ENCODE measurements around the gene AGBL5. TPM values are rescaled to one million over a fixed set of nuclear protein-coding genes. Genes with fewer than 3 reads are reported as not detected.

Gene AGBL5
- total RNA-seq, 2 donors from 2014 or later = 56.9 to 76.1 TPM

- H3K4me3 ChIP-seq (ENCODE audit: low read length) = no peak overlapping the region
- no peak for TF ChIP-seq CTCF (conservative IDR thresholded peaks at IDR 0.05)
- H3K27ac ChIP-seq (ENCODE audit: low read depth, low read length) = no peak overlapping the region
- WGBS, 2 experiments (ENCODE audit: insufficient coverage in 1 of 2, insufficient read length in 1 of 2) = 95% methylated on average over 3 of the region's 3 CpGs; no CpG with 5 or more reads in 1 of the 2 experiments
- H3K27ac Mint-ChIP-seq = no peak overlapping the region
- H3K4me3 Mint-ChIP-seq = no peak overlapping the region
- no peak for DNase-seq
- peaks cover 10% of the 10 kb centered on the region for H3K4me1 Mint-ChIP-seq
- H3K27me3 Mint-ChIP-seq (ENCODE audit: insufficient read depth) = peaks cover 9% of the 10 kb centered on the region
- H3K9me3 ChIP-seq (ENCODE audit: control insufficient read depth, low read length) = no peaks in the 10 kb centered on the region
- no peaks in the 10 kb centered on the region for H3K27me3 ChIP-seq (ENCODE audit: control insufficient read depth, insufficient read depth, low read length, poor library complexity, severe bottlenecking)
- no peaks in the 10 kb centered on the region for H3K36me3 ChIP-seq (ENCODE audit: control insufficient read depth, insufficient read depth, low read length)
- peaks cover 3% of the 10 kb centered on the region for H3K9me3 Mint-ChIP-seq
- H3K9ac ChIP-seq (ENCODE audit: extremely low read depth, low read length, poor library complexity, severe bottlenecking) = no peak overlapping the region
- peaks cover 13% of the 10 kb centered on the region for H3K36me3 Mint-ChIP-seq (ENCODE audit: low read depth)
- H3K4me1 ChIP-seq (ENCODE audit: control insufficient read depth, insufficient read depth, low read length) = no peaks in the 10 kb centered on the region
These were observed 41.3 kb upstream of the AGBL5 start for GRCh38 chr2:27010139-27010538.

GRCh38 chr2:27013738-27014137 is 37.7 kb upstream of the AGBL5 start:
- Mint-ChIP-seq H3K27ac (no peak overlapping the region), H3K4me3 (no peak overlapping the region), H3K36me3 (ENCODE audit: low read depth) (peaks cover 13% of the 10 kb centered on the region), H3K4me1 (peaks cover 4% of the 10 kb centered on the region), H3K9me3 (peaks cover 3% of the 10 kb centered on the region), H3K27me3 (ENCODE audit: insufficient read depth) (peaks cover 4% of the 10 kb centered on the region)
- no peaks in the 10 kb centered on the region for H3K36me3 ChIP-seq (ENCODE audit: control insufficient read depth, insufficient read depth, low read length)
- no peak overlapping the region for H3K27ac ChIP-seq (ENCODE audit: low read depth, low read length)
- H3K4me1 ChIP-seq (ENCODE audit: control insufficient read depth, insufficient read depth, low read length) = peaks cover 3% of the 10 kb centered on the region
- 90 to 94% methylated on average over 4 of the region's 4 CpGs for WGBS, 2 experiments (ENCODE audit: insufficient coverage in 1 of 2, insufficient read length in 1 of 2)
- no peak for TF ChIP-seq CTCF (conservative IDR thresholded peaks at IDR 0.05)
- DNase-seq = no peak
- H3K4me3 ChIP-seq (ENCODE audit: low read length) = no peak overlapping the region
- no peaks in the 10 kb centered on the region for H3K27me3 ChIP-seq (ENCODE audit: control insufficient read depth, insufficient read depth, low read length, poor library complexity, severe bottlenecking)
- H3K9ac ChIP-seq (ENCODE audit: extremely low read depth, low read length, poor library complexity, severe bottlenecking) = no peak overlapping the region
- H3K9me3 ChIP-seq (ENCODE audit: control insufficient read depth, low read length) = no peaks in the 10 kb centered on the region

GRCh38 chr2:27014771-27015433 is 36.6 kb upstream of the AGBL5 start:
- Histone ChIP-seq H3K4me3 (ENCODE audit: low read length) (no peak overlapping the region), H3K36me3 (ENCODE audit: control insufficient read depth, insufficient read depth, low read length) (no peaks in the 10 kb centered on the region), H3K9ac (ENCODE audit: extremely low read depth, low read length, poor library complexity, severe bottlenecking) (no peak overlapping the region), H3K9me3 (ENCODE audit: control insufficient read depth, low read length) (no peaks in the 10 kb centered on the region), H3K27me3 (ENCODE audit: control insufficient read depth, insufficient read depth, low read length, poor library complexity, severe bottlenecking) (no peaks in the 10 kb centered on the region), H3K4me1 (ENCODE audit: control insufficient read depth, insufficient read depth, low read length) (peaks cover 3% of the 10 kb centered on the region), H3K27ac (ENCODE audit: low read depth, low read length) (no peak overlapping the region)
- Mint-ChIP-seq H3K4me1 (peaks cover 4% of the 10 kb centered on the region), H3K27me3 (ENCODE audit: insufficient read depth) (peaks cover 2% of the 10 kb centered on the region), H3K4me3 (no peak overlapping the region), H3K27ac (no peak overlapping the region), H3K36me3 (ENCODE audit: low read depth) (peaks cover 13% of the 10 kb centered on the region), H3K9me3 (peaks cover 3% of the 10 kb centered on the region)
- WGBS, 2 experiments (ENCODE audit: insufficient coverage in 1 of 2, insufficient read length in 1 of 2) = 85 to 89% methylated on average over 8 of the region's 8 CpGs
- no peak for TF ChIP-seq CTCF (conservative IDR thresholded peaks at IDR 0.05)
- no peak for DNase-seq

All from endodermal cell (in vitro differentiated cells).